ENCODE results near the gene PJA1.
A peak's percentile ranks its signal among the peaks of the same experiment; 100 is the strongest.

The PJA1 gene

DNA sequence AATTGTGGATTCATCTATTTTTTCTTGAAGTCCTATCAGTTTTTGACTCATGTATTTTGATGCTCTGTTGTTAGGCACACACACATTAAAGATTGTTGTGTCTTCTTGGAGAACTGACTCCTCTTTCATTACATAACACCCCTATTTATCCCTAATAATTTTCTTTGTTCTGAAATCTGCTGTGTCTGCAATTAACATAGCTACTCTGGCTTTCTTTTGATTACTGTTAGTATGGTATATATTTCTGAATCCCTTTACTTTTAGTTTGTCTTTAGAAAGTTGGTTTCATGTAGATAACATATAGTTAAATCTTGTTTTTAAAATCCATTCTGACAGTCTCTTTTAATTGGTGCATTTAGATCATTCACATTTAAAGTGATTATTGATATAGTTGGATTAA, 5.1 kb upstream of the PJA1 start:
- no peak for DNase-seq

- peak; percentile 62 for DNase-seq
Measured at GRCh38 chrX:69163936-69164741, 1.1 kb downstream of the PJA1 start.

GRCh38 chrX:69162361-69162865, 2.8 kb downstream of the PJA1 start:
- no peak for DNase-seq

GRCh38 chrX:69161786-69162349, 3.4 kb downstream of the PJA1 start:
- DNase-seq, result no peak

DNA sequence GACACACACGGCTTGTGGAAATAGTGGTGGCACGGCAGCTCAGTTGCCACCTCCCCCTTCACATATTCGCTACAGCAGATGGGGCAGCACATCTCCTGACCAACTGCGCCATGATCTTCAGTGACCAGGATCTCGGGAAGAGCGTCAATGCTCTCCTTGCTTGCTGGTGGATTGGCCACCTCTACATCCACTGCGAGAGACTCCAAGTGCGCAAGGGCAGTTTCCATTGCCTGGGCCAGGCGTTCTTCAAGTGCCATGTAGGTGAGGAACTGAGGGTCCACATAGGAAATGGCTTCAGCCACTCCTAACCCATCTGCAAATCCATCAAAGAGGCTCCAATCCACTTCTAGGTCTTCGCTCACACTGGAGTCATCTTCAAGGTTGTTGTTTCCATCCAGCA, 3.9 kb downstream of the PJA1 start:
- no peak for DNase-seq

GRCh38 chrX:69158166-69158980, 6.9 kb downstream of the PJA1 start:
- DNase-seq, result peak; percentile 10

- DNase-seq, result no peak
Measured at GRCh38 chrX:69156638-69157037, 8.6 kb downstream of the PJA1 start.

- DNase-seq, result no peak
Measured at GRCh38 chrX:69155786-69156520, 9.3 kb downstream of the PJA1 start.

DNA sequence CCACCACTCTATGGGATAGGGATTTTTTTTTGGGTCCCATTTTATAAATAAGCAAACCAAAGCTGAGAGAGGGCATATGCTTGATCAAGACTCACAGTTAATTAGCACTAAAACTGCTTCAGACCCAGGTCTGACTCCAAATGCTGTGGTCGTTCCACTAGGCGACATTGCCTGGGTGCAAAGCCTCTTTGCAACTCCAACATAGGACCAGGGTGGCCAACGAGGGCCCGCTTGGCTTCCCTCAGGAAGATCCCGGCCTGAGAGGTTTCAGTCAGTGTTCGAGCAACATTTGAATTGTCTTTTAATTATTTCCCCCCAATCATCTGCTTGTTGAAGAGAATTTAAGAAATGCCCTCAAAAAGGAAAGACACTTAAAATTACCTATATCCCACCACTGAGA, 11.2 kb downstream of the PJA1 start:
- no peak for DNase-seq

DNA sequence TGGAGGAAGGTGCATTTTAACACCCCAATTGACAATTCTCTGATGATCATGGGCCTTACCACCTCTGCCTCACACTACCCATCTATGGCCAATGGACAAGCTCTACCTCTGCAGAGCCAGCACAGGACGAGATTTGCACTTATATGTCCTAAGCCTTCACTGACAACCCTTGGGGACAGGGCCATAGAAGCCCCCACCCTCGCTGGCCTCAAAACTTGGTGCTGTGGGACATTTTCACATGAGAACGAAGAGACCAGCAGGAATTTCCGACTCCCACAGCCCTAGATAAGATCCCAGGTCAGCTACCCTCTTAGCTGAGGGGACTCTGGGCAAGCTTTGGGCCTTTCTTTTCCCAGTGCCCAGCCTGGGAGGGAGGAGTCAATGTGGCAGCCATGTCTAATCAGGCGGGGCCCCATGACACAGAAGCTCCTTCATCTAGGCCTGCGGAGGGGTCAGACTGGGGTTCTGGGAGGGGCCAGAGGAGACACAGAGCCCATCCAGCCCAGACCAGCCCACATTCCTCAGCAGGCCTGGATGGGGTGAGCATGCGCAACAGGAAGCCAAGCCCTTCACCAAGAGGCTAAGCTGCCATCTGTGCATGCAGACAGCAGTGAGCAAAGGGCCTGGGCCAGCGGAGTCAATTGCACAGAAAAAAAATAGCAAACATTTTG, 12.1 kb downstream of the PJA1 start:
- DNase-seq, result no peak

- DNase-seq, result no peak
Measured at GRCh38 chrX:69152417-69152841, 12.8 kb downstream of the PJA1 start.

- no peak for DNase-seq
Measured at GRCh38 chrX:69151866-69152284, 13.4 kb downstream of the PJA1 start.

- DNase-seq, result no peak
Measured at GRCh38 chrX:69150281-69150960, 14.8 kb downstream of the PJA1 start.

- no peak for DNase-seq
Measured at GRCh38 chrX:69149466-69150280, 15.6 kb downstream of the PJA1 start.

GRCh38 chrX:69148946-69149345, 16.3 kb downstream of the PJA1 start:
- DNase-seq, result no peak

DNA sequence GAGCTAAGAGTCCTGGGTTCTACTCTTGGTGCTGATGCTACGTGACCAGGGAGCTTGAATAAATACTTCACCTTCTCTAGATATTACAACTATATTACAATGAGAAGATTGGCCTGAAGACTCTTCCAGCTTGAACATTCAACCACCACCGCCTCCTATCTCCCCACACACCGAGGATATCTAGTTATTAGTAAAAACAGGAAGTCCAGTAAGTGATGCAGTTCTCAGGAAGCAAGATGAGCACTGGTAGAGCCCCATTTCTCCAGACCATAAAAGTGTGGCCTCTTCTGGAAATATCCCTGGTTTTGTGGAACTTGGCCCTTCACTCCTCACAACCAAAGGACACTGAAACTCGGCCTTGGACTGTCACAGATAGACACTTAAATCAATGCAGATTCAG, 18.5 kb downstream of the PJA1 start:
- DNase-seq, result no peak

- no peak for DNase-seq
Measured at GRCh38 chrX:69145714-69146113, 19.5 kb downstream of the PJA1 start.

GRCh38 chrX:69144838-69145680, 20.2 kb downstream of the PJA1 start:
- DNase-seq, result no peak

- DNase-seq, result no peak
Measured at GRCh38 chrX:69143530-69143929, 21.7 kb downstream of the PJA1 start.
